ENCODE data around the gene SLC25A12.

The SLC25A12 gene

GRCh38 chr2:171874517-171874916, 19.5 kb downstream of the SLC25A12 start:
- Mint-ChIP-seq H3K27ac (no peak overlapping the region), H3K36me3 (ENCODE audit: low read depth) (peaks cover 49% of the 10 kb centered on the region), H3K27me3 (no peaks in the 10 kb centered on the region), H3K9me3 (no peaks in the 10 kb centered on the region), H3K4me3 (no peak overlapping the region), H3K4me1 (ENCODE audit: low read depth) (peaks cover 29% of the 10 kb centered on the region)
- no peak for DNase-seq

GRCh38 chr2:171864357-171864985, 29.6 kb downstream of the SLC25A12 start:
- Mint-ChIP-seq H3K4me3 (no peak overlapping the region), H3K27me3 (no peaks in the 10 kb centered on the region), H3K9me3 (no peaks in the 10 kb centered on the region), H3K36me3 (ENCODE audit: low read depth) (peaks cover 30% of the 10 kb centered on the region), H3K4me1 (ENCODE audit: low read depth) (peaks cover 7% of the 10 kb centered on the region), H3K27ac (peak overlapping the region; percentile 3)
- no peak for DNase-seq

- H3K9me3 Mint-ChIP-seq = no peaks in the 10 kb centered on the region
- peaks cover 7% of the 10 kb centered on the region for H3K4me1 Mint-ChIP-seq (ENCODE audit: low read depth)
- no peak overlapping the region for H3K27ac Mint-ChIP-seq
- DNase-seq = no peak
- H3K4me3 Mint-ChIP-seq = no peak overlapping the region
- peaks cover 22% of the 10 kb centered on the region for H3K36me3 Mint-ChIP-seq (ENCODE audit: low read depth)
- H3K27me3 Mint-ChIP-seq = no peaks in the 10 kb centered on the region
These were observed 31.5 kb downstream of the SLC25A12 start for GRCh38 chr2:171862501-171862900.

GRCh38 chr2:171858397-171858958, 35.6 kb downstream of the SLC25A12 start:
- no peak for DNase-seq
- Mint-ChIP-seq H3K4me1 (ENCODE audit: low read depth) (no peaks in the 10 kb centered on the region), H3K4me3 (no peak overlapping the region), H3K9me3 (no peaks in the 10 kb centered on the region), H3K36me3 (ENCODE audit: low read depth) (peaks cover 42% of the 10 kb centered on the region), H3K27ac (no peak overlapping the region), H3K27me3 (no peaks in the 10 kb centered on the region)

- H3K36me3 Mint-ChIP-seq (ENCODE audit: low read depth) = peaks cover 62% of the 10 kb centered on the region
- H3K9me3 Mint-ChIP-seq = no peaks in the 10 kb centered on the region
- no peak overlapping the region for H3K27ac Mint-ChIP-seq
- DNase-seq = no peak
- no peaks in the 10 kb centered on the region for H3K4me1 Mint-ChIP-seq (ENCODE audit: low read depth)
- no peaks in the 10 kb centered on the region for H3K27me3 Mint-ChIP-seq
- no peak overlapping the region for H3K4me3 Mint-ChIP-seq
These were observed 38.6 kb downstream of the SLC25A12 start for GRCh38 chr2:171855401-171855800.

- Mint-ChIP-seq H3K4me3 (no peak overlapping the region), H3K36me3 (ENCODE audit: low read depth) (peaks cover 64% of the 10 kb centered on the region), H3K4me1 (ENCODE audit: low read depth) (no peaks in the 10 kb centered on the region), H3K27me3 (no peaks in the 10 kb centered on the region), H3K9me3 (no peaks in the 10 kb centered on the region), H3K27ac (no peak overlapping the region)
- DNase-seq = no peak
These were observed 41.6 kb downstream of the SLC25A12 start for GRCh38 chr2:171852366-171852888.

- H3K9me3 Mint-ChIP-seq = no peaks in the 10 kb centered on the region
- H3K27ac Mint-ChIP-seq = no peak overlapping the region
- no peak overlapping the region for H3K4me3 Mint-ChIP-seq
- no peaks in the 10 kb centered on the region for H3K4me1 Mint-ChIP-seq (ENCODE audit: low read depth)
- no peaks in the 10 kb centered on the region for H3K27me3 Mint-ChIP-seq
- no peak for DNase-seq
- peaks cover 46% of the 10 kb centered on the region for H3K36me3 Mint-ChIP-seq (ENCODE audit: low read depth)
These were observed 46.4 kb downstream of the SLC25A12 start for GRCh38 chr2:171847627-171848026.

GRCh38 chr2:171846894-171847293, 47.1 kb downstream of the SLC25A12 start:
- peaks cover 44% of the 10 kb centered on the region for H3K36me3 Mint-ChIP-seq (ENCODE audit: low read depth)
- H3K27ac Mint-ChIP-seq = no peak overlapping the region
- no peak overlapping the region for H3K4me3 Mint-ChIP-seq
- H3K4me1 Mint-ChIP-seq (ENCODE audit: low read depth) = no peaks in the 10 kb centered on the region
- no peaks in the 10 kb centered on the region for H3K27me3 Mint-ChIP-seq
- no peaks in the 10 kb centered on the region for H3K9me3 Mint-ChIP-seq
- DNase-seq = no peak

- Mint-ChIP-seq H3K4me3 (no peak overlapping the region), H3K4me1 (ENCODE audit: low read depth) (no peaks in the 10 kb centered on the region), H3K36me3 (ENCODE audit: low read depth) (peaks cover 67% of the 10 kb centered on the region), H3K27me3 (no peaks in the 10 kb centered on the region), H3K9me3 (no peaks in the 10 kb centered on the region), H3K27ac (no peak overlapping the region)
- DNase-seq = no peak
These were observed 52.0 kb downstream of the SLC25A12 start for GRCh38 chr2:171841996-171842395.

GRCh38 chr2:171837736-171838135, 56.3 kb downstream of the SLC25A12 start:
- Mint-ChIP-seq H3K27me3 (no peaks in the 10 kb centered on the region), H3K9me3 (no peaks in the 10 kb centered on the region), H3K27ac (no peak overlapping the region), H3K4me3 (no peak overlapping the region), H3K36me3 (ENCODE audit: low read depth) (peaks cover 88% of the 10 kb centered on the region), H3K4me1 (ENCODE audit: low read depth) (no peaks in the 10 kb centered on the region)
- DNase-seq = no peak

- no peak for DNase-seq
- Mint-ChIP-seq H3K4me1 (ENCODE audit: low read depth) (no peaks in the 10 kb centered on the region), H3K9me3 (no peaks in the 10 kb centered on the region), H3K4me3 (no peak overlapping the region), H3K27me3 (no peaks in the 10 kb centered on the region), H3K36me3 (ENCODE audit: low read depth) (peaks cover 90% of the 10 kb centered on the region), H3K27ac (no peak overlapping the region)
These were observed 57.7 kb downstream of the SLC25A12 start for GRCh38 chr2:171836146-171836910.

- DNase-seq = no peak
- Mint-ChIP-seq H3K9me3 (no peaks in the 10 kb centered on the region), H3K27me3 (no peaks in the 10 kb centered on the region), H3K27ac (no peak overlapping the region), H3K4me3 (no peak overlapping the region), H3K36me3 (ENCODE audit: low read depth) (peaks cover 93% of the 10 kb centered on the region), H3K4me1 (ENCODE audit: low read depth) (no peaks in the 10 kb centered on the region)
These were observed 58.7 kb downstream of the SLC25A12 start for GRCh38 chr2:171835386-171835785.

GRCh38 chr2:171834286-171834685, 59.8 kb downstream of the SLC25A12 start:
- Mint-ChIP-seq H3K36me3 (ENCODE audit: low read depth) (peaks cover 94% of the 10 kb centered on the region), H3K27ac (no peak overlapping the region), H3K27me3 (no peaks in the 10 kb centered on the region), H3K4me1 (ENCODE audit: low read depth) (no peaks in the 10 kb centered on the region), H3K4me3 (no peak overlapping the region), H3K9me3 (no peaks in the 10 kb centered on the region)
- DNase-seq = no peak

- Mint-ChIP-seq H3K9me3 (no peaks in the 10 kb centered on the region), H3K27me3 (no peaks in the 10 kb centered on the region), H3K4me3 (no peak overlapping the region), H3K27ac (no peak overlapping the region), H3K4me1 (ENCODE audit: low read depth) (no peaks in the 10 kb centered on the region), H3K36me3 (ENCODE audit: low read depth) (peaks cover 97% of the 10 kb centered on the region)
- DNase-seq = no peak
These were observed 61.6 kb downstream of the SLC25A12 start for GRCh38 chr2:171832489-171832888.

GRCh38 chr2:171830039-171830438, 64.0 kb downstream of the SLC25A12 start:
- no peak for DNase-seq
- Mint-ChIP-seq H3K27ac (no peak overlapping the region), H3K27me3 (no peaks in the 10 kb centered on the region), H3K9me3 (no peaks in the 10 kb centered on the region), H3K4me3 (no peak overlapping the region), H3K4me1 (ENCODE audit: low read depth) (no peaks in the 10 kb centered on the region), H3K36me3 (ENCODE audit: low read depth) (peaks cover 96% of the 10 kb centered on the region)
